HG03097 (cell line): ENCODE measurements around the gene MIB2.
"Not testable (repeated sequence)": the region's sequence is repeated elsewhere in the genome, so short reads cannot be mapped to it uniquely, and the experiment has no call there.

Experiments
- ATAC-seq: cut with Tn5 transposase; IDR thresholded peaks from one replicate; pipeline ENCODE4 v1.9.1; 2021; ENCODE audit not compliant: unreplicated experiment, low FRiP score

MIB2 gene

GRCh38 chr1:1615256-1616044, at the start of gene MIB2:
Gene MIB2, plus strand, starts transcription at chr1:1615500. Its CDS starts 7,953 bp downstream, at chr1:1623453.
- peak; percentile 71 for ATAC-seq

- no peak for ATAC-seq
These were observed 48.0 kb upstream of the MIB2 start for GRCh38 chr1:1567152-1567875.

GRCh38 chr1:1567891-1568291, 47.4 kb upstream of the MIB2 start:
- no peak for ATAC-seq

- ATAC-seq: no peak
These were observed 46.0 kb upstream of the MIB2 start for GRCh38 chr1:1569341-1569740.

GRCh38 chr1:1573843-1574720, 41.2 kb upstream of the MIB2 start:
- peak; percentile 68 for ATAC-seq

GRCh38 chr1:1574721-1575537, 40.4 kb upstream of the MIB2 start, which contains the start of gene SSU72:
Gene SSU72, minus strand, starts transcription at chr1:1574863. Its CDS starts 306 bp downstream, at chr1:1574557.
- peak; percentile 75 for ATAC-seq

- ATAC-seq: no peak
These were observed 37.8 kb upstream of the MIB2 start for GRCh38 chr1:1577367-1578011.

GRCh38 chr1:1578371-1578940, 36.8 kb upstream of the MIB2 start:
- no peak for ATAC-seq

GRCh38 chr1:1582585-1583346, 32.5 kb upstream of the MIB2 start:
- no peak for ATAC-seq

- ATAC-seq: no peak
These were observed 31.8 kb upstream of the MIB2 start for GRCh38 chr1:1583347-1584010.

GRCh38 chr1:1591452-1591851, 23.8 kb upstream of the MIB2 start:
- ATAC-seq: no peak

GRCh38 chr1:1593834-1594601, 21.3 kb upstream of the MIB2 start:
- no peak for ATAC-seq

- ATAC-seq: no peak
These were observed 20.6 kb upstream of the MIB2 start for GRCh38 chr1:1594602-1595260.

- ATAC-seq: not testable (repeated sequence)
These were observed 20.0 kb upstream of the MIB2 start for GRCh38 chr1:1595341-1595740.

- ATAC-seq: no peak
These were observed 18.6 kb upstream of the MIB2 start for GRCh38 chr1:1596493-1597274.
